Measurements from ENCODE around the gene CCDC102A.

DNA sequence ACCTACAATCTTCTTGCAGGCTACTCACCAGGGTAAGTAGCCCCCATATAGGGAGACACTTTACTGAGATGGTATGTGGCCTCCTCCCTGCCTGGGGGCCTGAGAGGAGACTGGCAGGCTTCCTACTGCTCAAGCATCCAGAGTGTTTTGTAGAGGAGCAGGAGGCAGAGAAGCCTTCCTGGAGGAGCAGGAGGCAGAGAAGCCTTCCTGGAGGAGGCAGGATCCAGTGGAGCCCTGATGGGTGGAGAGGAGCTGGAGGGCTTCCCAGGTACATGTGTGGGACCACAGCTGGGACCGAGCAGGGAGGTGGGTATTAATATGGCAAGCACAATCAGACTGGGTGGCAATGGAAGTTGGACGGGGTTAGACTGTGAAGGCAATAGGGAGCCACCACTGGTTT, 4.0 kb upstream of the CCDC102A start:
- TF ChIP-seq, protein P1, sequence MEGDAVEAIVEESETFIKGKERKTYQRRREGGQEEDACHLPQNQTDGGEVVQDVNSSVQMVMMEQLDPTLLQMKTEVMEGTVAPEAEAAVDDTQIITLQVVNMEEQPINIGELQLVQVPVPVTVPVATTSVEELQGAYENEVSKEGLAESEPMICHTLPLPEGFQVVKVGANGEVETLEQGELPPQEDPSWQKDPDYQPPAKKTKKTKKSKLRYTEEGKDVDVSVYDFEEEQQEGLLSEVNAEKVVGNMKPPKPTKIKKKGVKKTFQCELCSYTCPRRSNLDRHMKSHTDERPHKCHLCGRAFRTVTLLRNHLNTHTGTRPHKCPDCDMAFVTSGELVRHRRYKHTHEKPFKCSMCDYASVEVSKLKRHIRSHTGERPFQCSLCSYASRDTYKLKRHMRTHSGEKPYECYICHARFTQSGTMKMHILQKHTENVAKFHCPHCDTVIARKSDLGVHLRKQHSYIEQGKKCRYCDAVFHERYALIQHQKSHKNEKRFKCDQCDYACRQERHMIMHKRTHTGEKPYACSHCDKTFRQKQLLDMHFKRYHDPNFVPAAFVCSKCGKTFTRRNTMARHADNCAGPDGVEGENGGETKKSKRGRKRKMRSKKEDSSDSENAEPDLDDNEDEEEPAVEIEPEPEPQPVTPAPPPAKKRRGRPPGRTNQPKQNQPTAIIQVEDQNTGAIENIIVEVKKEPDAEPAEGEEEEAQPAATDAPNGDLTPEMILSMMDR (IDR thresholded peaks at IDR 0.05), result no peak
- TF ChIP-seq POLR2A (IDR thresholded peaks at IDR 0.05; ENCODE audit: low read depth), result no peak
- no peak for TF ChIP-seq POLR2AphosphoS5 (IDR thresholded peaks at IDR 0.05)
- TF ChIP-seq EP300 (IDR thresholded peaks at IDR 0.05), result no peak
